Measurements from ENCODE around the gene NCS1.
"Not testable (repeated sequence)": the region's sequence is repeated elsewhere in the genome, so short reads cannot be mapped to it uniquely, and the experiment has no call there.

NCS1 gene

GRCh38 chr9:130262061-130262745 is 90.0 kb downstream of the NCS1 start:
- no peak for DNase-seq (ENCODE audit: low read depth, low spot score)

- DNase-seq (ENCODE audit: low read depth, low spot score) = no peak
These were observed 90.6 kb downstream of the NCS1 start for GRCh38 chr9:130262771-130263170.

- DNase-seq (ENCODE audit: low read depth, low spot score) = no peak
These were observed 91.6 kb downstream of the NCS1 start for GRCh38 chr9:130263601-130264413.

DNA sequence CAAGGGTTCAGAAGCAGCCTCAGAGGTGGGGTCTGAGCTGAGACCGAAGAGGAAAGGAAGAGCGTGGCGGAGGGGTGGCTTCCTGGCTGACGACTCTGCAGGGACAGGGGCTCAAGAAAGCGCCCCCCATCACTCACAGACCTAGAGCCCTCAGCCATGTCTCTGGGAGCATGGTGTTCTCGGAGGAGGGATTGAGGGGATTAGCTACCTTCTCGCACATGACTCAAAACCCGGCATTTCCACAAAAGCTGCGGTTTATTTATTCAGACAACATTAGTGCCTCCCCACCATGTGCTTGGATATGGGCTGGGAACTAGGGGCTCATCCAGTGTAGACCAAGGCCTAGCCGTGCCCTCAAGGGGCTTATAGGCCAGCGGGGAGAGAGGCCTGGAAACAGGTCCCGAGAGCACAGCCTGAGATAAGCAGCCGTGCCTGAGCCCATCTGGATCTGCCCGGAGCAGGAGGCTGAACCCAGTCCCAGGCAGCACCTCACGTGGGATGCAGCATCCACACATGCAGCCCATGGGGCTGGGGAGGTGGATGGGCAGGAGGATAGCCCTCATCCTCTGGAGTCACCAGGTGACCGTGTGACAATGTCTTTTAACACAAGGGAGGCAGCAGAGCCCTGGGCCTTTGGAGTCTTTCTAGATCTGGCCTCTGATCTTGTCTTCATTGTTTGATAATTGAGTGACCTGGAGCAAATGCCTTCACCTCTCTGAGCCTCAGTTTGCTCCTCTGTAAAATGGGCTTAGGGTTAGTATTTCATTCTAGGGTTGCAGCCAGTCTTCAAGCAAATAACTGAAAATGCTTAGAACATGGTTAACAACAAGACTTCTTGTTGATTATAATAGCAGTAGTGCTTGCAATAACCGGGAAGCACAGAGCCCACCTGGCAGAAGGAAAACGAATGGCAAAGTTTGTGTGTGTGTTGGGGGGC is 92.5 kb downstream of the NCS1 start:
- DNase-seq (ENCODE audit: low read depth, low spot score) = no peak

- DNase-seq (ENCODE audit: low read depth, low spot score) = no peak
These were observed 93.4 kb downstream of the NCS1 start, which contains the start of gene HMCN2 for GRCh38 chr9:130265431-130266235. HMCN2 (plus strand) TSS chr9:130265760; CDS start chr9:130265879, 119 bp downstream.

DNA sequence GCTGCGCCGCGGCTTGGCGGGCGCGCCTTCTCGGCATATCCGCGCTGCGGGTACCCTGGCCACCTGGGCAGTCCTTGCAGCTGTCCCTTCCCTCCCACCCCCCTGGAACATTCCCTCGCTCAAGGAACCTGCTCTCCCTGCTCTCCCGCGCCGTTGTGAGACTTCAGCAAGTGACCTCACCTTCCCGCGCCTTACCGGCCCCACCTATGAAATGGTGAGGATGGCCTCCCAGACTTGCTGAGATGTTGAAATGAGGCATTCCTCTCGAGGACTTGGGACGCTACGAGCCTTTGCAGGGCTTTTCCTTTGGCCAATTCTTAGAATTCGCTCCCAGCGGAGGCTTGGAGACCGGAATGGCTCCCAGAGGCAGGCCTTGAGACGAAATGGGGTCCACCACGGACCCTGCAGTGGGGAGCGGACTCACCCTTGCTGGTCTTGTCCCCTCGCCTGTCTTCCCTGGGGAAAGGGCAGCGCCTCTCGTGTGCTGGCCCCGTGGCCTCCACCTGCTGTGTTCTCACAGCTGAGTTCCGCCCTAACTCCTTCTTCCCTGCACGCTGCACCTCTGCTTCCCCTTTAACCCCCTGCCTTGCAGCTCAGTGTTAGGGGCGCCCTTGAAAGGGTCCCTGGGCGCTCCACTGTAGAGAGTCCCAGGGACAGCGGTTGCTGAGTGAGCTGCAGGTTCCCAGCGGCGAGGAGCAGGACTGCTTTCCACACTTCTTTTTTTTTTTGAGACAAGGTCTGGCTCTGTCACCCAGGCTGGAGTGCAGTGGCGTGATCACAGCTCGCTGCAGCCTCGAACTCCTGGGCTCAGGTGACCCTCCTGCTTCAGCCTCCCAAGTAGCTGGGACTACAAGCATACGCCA is 94.3 kb downstream of the NCS1 start:
- no peak for DNase-seq (ENCODE audit: low read depth, low spot score)

DNA sequence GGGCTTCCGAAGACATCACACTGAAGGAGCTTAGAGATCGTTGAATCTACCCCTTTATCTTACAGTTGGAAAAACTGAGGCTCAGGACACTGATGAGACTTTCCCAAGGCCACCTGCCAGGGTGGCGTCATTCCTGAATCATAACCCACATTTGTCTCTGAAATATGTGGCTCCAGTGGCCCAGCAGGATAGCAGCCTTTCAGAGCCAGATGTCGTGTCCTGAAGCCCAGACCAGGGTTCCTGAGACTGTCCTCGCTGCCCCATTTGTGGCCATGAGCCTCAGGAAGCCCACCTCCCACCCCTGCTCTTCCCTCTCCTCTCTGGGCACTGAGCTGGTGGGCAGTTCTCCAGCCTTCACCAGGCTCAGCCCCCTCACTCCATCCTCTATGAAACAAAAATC is 95.7 kb downstream of the NCS1 start:
- no peak for DNase-seq (ENCODE audit: low read depth, low spot score)

DNA sequence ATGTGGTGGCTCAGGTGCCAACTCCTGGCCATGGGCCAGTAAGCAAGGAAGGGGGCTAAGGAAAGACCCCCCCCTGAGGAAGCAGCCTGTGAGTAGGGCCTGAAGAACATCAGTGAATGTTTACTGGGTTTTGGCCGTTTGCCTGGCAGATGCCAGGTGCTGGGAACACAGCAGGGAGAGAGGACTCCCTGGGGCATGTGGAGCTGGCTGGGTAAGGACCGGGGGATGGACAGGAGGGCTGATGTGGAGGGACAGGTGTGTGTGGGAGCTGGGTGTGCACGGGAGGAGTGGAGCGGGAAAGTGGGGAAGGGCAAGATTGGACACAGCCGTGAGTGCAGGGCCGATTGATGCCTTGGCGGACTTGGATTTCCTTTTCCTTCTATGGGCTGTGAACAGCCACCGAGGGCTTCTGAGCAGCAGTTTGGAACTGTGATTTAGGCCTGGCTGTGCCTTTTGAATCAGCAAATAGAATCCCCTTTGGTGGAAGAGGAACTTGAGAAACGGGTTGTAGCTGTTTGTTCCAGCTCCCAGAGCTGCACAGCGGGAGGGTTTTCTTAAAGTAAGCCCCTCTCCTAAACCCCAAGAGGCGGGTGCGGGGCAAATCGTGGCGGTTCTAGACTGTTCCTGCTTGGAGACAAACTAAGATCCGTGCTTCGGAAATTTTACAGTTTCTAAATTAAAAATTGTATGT is 96.5 kb downstream of the NCS1 start:
- DNase-seq (ENCODE audit: low read depth, low spot score) = no peak

DNA sequence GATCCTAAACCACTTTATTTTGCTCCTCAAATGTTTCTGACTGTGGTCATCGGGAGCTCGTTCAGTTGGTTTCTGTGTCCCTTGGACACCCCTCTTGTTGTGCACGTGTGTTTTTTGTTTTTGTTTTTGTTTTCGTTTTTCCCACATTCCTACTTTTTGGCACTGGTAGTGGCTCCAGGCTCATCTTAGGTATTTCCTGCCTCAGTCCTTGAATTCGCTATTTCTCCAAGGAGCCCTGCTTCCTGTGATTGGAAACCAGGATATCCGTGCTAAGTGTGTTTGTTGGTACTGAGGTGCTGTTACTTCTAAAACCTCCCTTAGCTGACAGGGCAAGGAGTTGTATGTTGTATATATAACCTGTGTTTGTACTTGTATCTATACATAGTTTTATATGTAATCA is 99.3 kb downstream of the NCS1 start:
- DNase-seq (ENCODE audit: low read depth, low spot score) = no peak

DNA sequence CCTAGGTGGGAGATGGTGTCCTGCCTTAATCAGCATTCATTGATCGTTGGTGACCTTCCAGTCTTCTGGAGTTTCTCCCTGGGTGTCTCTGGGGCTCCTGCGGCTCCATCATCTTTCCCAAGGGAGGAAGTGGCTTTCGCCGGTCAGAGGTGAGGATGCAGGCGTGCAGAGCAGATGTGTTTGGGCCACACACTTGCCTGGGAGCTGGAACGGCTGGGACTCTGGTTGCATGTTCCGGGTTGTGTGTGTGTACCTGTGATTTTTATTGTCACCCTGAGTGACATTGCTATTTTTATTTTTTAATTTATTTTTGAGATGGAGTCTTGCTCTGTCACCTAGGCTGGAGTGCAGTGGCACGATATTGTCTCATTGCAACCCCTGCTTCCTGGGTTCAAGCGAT is 103.0 kb downstream of the NCS1 start:
- no peak for DNase-seq (ENCODE audit: low read depth, low spot score)

DNA sequence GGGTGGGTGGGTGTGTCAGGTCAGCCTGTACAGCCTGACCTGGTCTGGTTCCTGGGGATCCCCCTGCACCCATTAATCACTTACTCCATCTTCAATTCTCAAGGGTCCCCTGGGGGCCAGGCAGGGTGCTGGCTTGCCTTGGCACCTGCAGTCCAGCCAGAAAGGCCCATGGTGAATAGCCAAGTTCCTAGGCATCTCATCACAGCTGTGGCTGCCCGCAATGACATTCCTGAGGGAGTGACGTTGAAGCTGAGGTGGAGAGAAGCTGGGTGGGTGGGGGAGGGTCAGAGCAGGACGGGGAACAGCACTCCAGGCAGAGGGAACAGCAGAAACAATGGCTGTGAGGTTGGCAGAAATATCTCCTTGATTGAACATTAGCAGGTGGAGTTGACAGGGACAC is 103.9 kb downstream of the NCS1 start:
- DNase-seq (ENCODE audit: low read depth, low spot score) = no peak

GRCh38 chr9:130276955-130277354 is 104.8 kb downstream of the NCS1 start:
- DNase-seq (ENCODE audit: low read depth, low spot score) = no peak

GRCh38 chr9:130277525-130277924 is 105.3 kb downstream of the NCS1 start:
- DNase-seq (ENCODE audit: low read depth, low spot score) = not testable (repeated sequence)

GRCh38 chr9:130283539-130284248 is 111.5 kb downstream of the NCS1 start:
- DNase-seq (ENCODE audit: low read depth, low spot score) = no peak

- no peak for DNase-seq (ENCODE audit: low read depth, low spot score)
These were observed 112.0 kb downstream of the NCS1 start for GRCh38 chr9:130284249-130284625.

- DNase-seq (ENCODE audit: low read depth, low spot score) = no peak
These were observed 112.5 kb downstream of the NCS1 start for GRCh38 chr9:130284690-130285089.

DNA sequence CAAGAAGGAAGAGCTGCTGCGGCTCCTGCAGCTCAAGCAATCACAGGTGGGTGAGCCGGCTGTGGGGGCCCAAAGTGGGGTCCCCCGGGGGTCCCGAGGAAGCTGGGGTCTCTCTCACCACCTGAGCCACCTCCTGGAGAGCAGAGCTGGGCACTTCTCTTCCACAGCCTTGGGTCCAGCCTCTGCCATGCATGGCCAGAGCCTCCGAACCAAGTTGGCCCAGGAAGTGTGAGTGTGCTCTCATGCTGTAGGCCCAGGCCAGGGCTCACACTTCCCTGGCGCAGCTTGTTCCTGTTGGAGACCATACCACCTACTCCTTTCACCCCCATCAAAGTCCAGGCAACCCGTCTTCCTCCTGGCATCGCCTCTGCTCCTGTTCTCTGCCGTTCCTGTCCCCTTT is 113.1 kb downstream of the NCS1 start:
- DNase-seq (ENCODE audit: low read depth, low spot score) = no peak

GRCh38 chr9:130286072-130286770 is 114.0 kb downstream of the NCS1 start:
- no peak for DNase-seq (ENCODE audit: low read depth, low spot score)
